ENCODE results near the gene SEC23A. TPM values are rescaled to one million over a fixed set of nuclear protein-coding genes. Genes with fewer than 3 reads are reported as not detected.
"Not testable (repeated sequence)": the region's sequence is repeated elsewhere in the genome, so short reads cannot be mapped to it uniquely, and the experiment has no call there.

SEC23A gene
- total RNA-seq, 1 donor from 2014 or later, result 79.7 TPM

GRCh38 chr14:39040529-39040928 lies 62.5 kb downstream of the SEC23A start:
- ATAC-seq (ENCODE audit: poor library complexity) (no peak), DNase-seq (no peak)
- intact Hi-C loops (cut with DNase I), result no loop called here

- no peak for DNase-seq
- intact Hi-C loops (cut with DNase I), result no loop called here
- no peak for ATAC-seq (ENCODE audit: poor library complexity)
Measured at GRCh38 chr14:39038542-39038941, 64.5 kb downstream of the SEC23A start.

DNA sequence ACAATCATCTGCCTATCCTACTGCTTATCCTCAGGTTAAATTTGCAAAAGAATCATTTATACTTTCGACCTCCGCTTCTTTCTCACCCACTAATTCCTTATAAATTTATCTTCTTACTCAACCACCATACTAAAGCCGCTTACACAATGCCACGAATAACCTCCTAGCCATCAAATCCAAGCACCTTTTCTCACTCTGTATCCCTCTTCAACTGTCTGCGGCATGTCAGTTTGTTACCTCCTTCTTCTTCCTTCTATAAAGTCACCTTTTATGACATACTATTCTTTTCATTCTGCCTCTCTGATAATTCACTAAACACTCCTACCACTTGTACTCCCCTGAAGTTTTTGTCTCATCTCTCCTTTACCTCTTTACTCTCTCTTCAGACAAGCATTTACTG lies 66.3 kb downstream of the SEC23A start:
- ATAC-seq (ENCODE audit: poor library complexity) (no peak), DNase-seq (no peak)
- intact Hi-C loops (cut with DNase I), result no loop called here

DNA sequence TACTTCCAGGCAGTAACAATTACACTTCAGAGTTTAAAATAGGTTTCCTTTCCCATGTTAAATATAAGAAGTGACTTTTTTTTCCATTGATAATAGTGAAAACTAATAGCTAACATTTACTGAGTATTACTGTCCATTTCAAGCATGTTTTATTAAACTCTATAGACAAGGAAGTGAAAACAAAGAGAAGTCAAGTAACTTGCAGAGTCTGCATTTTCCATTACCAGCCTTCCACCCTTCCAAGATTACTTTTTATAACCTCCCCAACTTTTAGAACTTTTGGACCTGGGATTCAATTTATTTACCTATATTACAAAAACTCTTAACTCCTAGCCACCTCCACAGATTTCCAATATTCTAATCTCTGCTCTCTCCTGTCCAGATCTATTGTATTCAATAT lies 67.7 kb downstream of the SEC23A start:
- ATAC-seq (ENCODE audit: poor library complexity) (no peak), DNase-seq (no peak)
- intact Hi-C loops (cut with DNase I), result no loop called here

DNA sequence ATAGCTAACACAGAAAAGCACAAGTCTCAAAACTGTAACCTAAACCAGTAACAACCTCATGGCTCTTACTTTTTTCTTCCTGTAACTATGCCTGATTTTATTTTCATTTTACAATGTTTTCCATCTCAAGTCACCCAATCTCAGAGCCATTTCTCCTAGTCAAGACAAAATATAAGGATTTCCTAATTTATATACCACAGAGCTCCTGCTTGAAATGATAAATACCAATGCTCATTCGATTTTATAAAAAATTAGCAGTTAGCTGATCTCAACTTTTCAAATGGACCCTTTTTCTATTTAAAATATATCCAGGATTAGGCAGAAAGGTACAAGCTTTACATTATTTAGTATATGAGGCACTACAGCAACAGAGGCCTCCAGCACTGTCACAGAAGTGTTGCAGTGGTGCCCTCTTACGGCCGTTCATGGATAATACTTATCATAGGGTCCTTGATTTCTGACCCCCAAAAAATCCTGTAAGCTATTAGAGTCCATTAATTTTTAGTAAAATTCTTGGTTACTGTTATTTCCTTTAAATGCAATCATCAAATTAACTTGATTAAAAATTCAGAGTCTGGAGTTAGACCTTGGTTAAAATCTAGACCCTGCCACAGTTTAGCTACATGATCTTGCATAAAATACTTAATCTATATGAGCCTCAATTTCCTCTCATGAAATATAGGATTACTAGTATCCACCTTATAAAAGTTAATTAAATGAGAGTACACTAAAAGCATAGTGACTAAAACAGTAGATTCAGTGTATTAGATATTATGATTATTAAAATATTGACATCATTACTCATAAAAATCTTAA lies 68.3 kb downstream of the SEC23A start:
- DNase-seq (no peak), ATAC-seq (ENCODE audit: poor library complexity) (no peak)
- intact Hi-C loops (cut with DNase I), result no loop called here

- ATAC-seq (ENCODE audit: poor library complexity), result no peak
- no peak for DNase-seq
- intact Hi-C loops (cut with DNase I), result no loop called here
Measured at GRCh38 chr14:39033371-39033770, 69.7 kb downstream of the SEC23A start.

- ATAC-seq (ENCODE audit: poor library complexity) (no peak), DNase-seq (no peak)
- intact Hi-C loops (cut with DNase I), result no loop called here
Measured at GRCh38 chr14:39030209-39030608, 72.8 kb downstream of the SEC23A start.

- DNase-seq (no peak), ATAC-seq (ENCODE audit: poor library complexity) (no peak)
- intact Hi-C loops (cut with DNase I), result no loop called here
Measured at GRCh38 chr14:39029789-39030188, 73.2 kb downstream of the SEC23A start.

DNA sequence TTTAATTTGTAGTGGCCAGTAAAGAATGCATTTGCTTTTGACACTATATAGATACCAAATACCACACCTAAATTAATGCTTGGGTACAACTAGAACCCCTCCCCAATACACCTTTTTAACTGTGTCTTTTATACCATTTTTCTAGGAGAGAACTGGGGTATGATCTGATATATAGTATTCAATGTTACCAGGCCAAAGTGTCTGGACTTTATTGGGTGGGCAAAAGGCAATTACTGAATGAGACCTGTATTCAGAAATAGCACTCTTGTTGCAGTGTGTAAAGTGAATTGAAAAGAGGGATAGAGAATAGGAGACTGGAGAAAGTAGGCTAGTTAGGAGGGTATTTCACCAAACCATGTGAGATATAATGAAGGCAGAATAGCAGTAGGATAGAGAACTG lies 74.4 kb downstream of the SEC23A start:
- ATAC-seq (ENCODE audit: poor library complexity) (no peak), DNase-seq (no peak)
- intact Hi-C loops (cut with DNase I), result no loop called here

DNA sequence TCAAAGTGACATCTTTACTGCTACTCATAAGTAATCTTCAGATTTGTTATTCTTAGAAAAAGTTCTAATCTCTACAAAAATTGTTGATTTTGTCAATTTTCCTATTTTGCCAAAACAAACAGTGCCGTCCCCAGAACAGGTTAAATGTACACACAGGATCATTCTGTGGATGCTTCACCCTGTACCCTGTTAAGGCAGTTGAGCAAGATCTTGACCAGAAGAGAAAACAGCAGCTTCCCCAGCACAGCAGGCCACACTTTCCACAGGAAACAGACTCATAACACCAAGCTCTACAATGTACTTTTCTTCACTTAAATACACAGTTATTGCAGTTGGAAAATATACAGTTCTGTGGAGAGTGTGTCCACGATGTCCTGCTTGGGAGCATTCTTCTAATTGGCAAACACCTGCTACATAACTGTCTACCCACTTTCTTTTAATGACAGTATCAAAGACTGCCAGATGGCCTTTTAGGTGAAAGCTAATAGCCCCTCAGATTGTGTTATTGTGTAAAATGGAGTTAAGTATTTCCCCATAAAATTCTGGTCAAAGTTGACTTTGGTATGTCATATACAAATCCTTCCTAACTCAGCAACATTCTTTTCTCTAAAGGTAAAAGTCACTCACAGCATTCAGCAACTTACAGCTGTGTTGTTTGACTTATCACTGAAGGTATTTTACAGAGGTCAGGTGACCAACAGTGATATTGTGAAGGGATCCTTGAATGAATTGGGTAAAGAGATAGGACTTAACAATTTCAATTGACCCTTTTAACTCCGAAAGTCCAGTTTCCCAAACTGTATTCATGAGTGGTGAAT lies 77.0 kb downstream of the SEC23A start:
- DNase-seq (no peak), ATAC-seq (ENCODE audit: poor library complexity) (no peak)
- intact Hi-C loops (cut with DNase I), result no loop called here

DNA sequence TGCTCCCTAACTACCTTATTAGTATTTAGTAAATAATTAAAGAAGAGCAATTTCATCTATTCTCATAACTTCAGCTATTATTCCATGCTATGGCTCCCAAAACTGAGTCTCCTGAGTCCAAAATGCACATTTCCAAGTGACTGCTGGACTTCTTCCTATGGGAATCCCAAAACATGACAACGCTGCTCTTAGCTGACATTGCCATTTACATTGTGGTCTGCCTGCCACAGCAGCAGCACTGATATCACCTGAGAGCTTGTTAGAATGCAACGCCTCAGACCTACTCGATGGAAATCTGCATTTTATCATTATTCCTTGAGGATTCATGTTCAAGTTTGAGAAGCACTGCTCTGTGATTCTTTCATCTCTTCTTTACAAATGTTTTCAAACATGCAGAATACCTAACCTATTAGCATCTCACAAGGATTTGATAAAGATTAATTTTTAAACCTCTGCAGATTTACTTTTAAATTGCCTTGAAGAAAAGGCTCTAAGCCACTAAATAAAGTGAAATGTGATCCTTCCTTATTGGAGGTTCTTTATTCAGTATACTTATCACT lies 77.7 kb downstream of the SEC23A start:
- ATAC-seq (ENCODE audit: poor library complexity) (no peak), DNase-seq (no peak)
- intact Hi-C loops (cut with DNase I), result no loop called here

DNA sequence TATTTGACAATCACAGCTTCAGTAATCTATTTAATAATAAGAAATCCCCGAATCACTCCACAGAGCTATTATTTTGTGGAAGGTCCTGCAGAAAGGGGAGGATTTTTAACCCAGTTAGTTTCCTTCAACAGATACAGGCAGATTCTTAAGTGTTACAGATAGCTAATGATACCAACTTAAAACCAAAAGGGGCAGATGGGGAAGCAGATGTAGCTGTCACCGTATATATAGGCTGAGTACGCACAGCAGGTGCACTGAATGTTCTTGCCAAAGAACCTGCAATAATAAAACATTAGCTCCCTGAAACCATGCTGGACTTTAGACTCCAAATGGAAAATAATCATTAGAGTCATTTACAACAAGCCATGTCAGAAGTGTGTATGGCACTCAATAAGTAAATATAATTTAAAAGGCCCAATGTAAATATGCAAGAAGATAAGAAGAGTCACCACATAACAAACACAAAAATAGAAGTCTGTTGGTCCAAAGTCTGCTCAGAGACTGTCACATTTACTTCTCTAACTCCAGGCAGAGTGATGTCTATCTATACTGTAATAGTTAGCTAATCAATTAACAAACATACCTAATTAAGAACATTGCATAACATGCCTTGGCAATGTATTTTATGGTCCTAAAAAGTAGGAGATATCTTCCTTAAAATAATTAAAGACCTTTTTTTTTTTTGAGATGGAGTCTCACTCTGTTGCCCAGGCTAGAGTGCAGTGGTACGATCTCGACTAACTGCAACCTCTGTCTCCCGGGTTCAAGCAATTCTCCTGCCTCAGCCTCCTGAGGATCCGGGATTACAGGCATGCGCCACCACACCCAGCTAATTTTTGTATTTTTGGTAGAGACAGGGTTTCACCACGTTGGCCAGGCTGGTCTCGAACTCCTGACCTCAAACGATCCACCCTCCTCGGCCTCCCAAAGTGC lies 78.8 kb downstream of the SEC23A start:
- DNase-seq, result no peak
- intact Hi-C loops (cut with DNase I), result no loop called here
- no peak for ATAC-seq (ENCODE audit: poor library complexity)

DNA sequence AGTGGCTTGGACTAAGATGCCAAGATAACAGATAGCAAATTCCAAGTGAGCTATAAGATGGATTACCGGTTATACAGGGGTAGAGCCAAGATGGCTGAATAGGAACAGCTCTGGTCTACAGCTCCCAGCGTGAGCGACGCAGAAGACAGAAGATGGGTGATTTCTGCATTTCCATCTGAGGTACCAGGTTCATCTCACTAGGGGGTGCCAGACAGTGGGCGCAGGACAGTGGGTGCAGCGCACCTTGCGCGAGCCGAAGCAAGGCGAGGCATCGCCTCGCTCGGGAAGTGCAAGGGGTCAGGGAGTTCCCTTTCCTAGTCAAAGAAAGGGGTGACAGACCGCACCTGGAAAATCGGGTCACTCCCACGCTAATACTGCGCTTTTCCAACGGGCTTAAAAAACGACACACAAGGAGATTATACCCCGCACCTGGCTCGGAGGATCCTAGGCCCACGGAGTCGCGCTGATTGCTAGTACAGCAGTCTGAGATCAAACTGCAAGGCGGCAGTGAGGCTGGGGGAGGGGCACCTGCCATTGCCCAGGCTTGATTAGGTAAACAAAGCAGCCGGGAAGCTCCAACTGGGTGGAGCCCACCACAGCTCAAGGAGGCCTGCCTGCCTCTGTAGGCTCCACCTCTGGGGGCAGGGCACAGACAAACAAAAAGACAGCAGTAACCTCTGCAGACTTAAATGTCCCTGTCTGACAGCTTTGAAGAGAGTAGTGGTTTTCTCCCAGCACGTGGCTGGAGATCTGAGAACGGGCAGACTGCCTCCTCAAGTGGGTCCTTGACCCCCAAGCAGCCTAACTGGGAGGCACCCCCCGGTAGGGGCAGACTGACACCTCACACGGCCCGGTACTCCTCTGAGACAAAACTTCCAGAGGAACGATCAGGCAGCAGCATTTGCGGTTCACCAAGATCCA lies 85.7 kb downstream of the SEC23A start:
- not testable (repeated sequence) for DNase-seq; ATAC-seq (ENCODE audit: poor library complexity)
- intact Hi-C loops (cut with DNase I), result loop anchor here (10.0 kb wide), 1 partner anchor 293 kb away; no protein-coding TSS in a partner anchor

DNA sequence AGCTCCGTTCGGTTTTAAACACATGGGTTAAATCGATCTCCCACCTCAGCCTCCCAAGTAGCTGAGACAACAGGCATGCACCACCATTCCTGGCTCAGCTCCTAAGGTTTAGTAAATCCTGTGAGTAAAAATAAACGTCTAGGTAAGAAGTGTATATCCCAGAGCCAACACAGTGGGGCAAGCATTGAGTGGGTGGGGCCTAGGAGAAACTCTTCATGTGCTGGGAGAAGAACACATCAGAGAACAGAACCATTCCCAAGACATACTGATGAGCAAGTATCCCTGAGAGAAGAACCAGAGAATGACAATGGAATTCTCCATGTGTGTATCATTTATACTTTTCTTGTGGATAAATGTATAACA lies 86.3 kb downstream of the SEC23A start:
- ATAC-seq (ENCODE audit: poor library complexity) (no peak), DNase-seq (no peak)
- intact Hi-C loops (cut with DNase I), result loop anchor here (10.0 kb wide), 1 partner anchor 292 kb away; no protein-coding TSS in a partner anchor

DNA sequence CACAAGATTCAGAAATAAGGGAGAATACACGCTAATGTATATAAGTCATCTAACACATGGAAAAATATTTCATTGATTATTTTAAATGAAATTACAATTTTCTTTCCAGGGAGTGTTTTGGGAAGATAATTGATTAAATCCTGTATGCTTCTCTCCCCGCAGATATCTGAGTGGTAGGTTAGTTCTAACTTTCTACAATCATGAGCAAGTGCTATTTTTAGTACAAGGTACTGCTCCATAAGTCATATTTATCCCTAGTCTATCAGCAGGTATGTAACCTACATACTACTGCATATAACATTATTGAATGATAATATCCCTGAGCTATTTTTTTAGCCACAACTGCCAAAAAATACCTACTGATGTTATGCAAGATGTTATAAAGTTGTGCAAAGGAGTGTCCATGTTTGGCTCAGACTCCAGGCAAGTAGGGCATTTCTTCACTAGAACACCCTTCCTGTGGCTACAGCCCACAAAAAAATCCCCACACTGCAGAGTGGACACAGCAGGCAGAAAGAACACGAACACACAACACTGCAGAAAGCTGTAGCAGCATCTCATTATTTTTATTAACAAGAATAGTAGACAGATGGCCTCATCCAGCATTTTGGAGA lies 87.0 kb downstream of the SEC23A start:
- ATAC-seq (ENCODE audit: poor library complexity), result no peak
- intact Hi-C loops (cut with DNase I), result loop anchor here (10.0 kb wide), 1 partner anchor 291 kb away; no protein-coding TSS in a partner anchor
- DNase-seq, result no peak

- DNase-seq, result no peak
- intact Hi-C loops (cut with DNase I), result loop anchor here (10.0 kb wide), 1 partner anchor 291 kb away; no protein-coding TSS in a partner anchor
- peak; percentile 53 for ATAC-seq (ENCODE audit: poor library complexity)
Measured at GRCh38 chr14:39015360-39015961, 87.6 kb downstream of the SEC23A start.

DNA sequence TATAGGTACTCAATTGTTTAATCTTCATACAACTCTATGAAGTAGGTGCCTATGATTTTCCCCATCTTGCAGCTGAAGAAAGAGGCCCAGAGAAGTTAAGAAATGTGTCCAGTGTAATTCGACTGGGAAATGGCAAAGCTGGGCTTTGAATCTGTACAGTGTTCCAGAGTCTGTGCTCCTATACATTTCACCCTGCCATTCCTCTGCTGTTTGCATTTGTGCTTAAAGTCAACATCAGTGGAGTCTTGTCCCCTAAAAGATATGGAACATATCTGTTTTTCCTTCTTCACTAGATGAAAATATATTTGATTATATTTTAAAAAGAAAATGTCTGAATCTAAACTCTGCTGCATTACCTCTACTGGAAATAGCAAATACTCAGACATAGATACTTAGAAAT lies 88.6 kb downstream of the SEC23A start:
- ATAC-seq (ENCODE audit: poor library complexity), result no peak
- intact Hi-C loops (cut with DNase I), result loop anchor here (10.0 kb wide), 1 partner anchor 290 kb away; no protein-coding TSS in a partner anchor
- no peak for DNase-seq
